HG02973 (cell line): ENCODE measurements around the gene NRXN3.

ENCODE experiments used
- ATAC-seq: cut with Tn5 transposase; IDR thresholded peaks from one replicate; pipeline ENCODE4 v1.9.1; 2021; ENCODE audit warnings: moderate library complexity; ENCODE audit not compliant: unreplicated experiment

The NRXN3 gene

DNA sequence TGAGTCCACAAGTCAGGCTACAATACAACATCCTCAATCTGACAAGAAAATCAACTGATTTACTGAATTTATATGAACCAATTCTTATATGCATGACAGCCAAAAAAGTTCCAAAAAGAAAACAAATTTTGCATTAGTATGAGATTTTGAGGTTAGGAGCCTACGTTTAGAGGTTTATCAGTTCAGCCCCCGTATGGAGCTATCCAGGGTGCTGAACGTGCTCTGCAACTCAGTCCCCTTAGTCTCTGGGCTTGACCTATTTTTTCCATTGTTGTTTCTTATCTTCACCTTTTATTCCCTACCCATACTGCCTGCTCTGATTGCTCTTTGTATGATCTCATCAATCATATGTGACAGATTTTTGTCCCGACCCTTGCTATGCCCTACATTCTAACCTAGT, 693.0 kb downstream of the NRXN3 start:
- ATAC-seq: no peak

DNA sequence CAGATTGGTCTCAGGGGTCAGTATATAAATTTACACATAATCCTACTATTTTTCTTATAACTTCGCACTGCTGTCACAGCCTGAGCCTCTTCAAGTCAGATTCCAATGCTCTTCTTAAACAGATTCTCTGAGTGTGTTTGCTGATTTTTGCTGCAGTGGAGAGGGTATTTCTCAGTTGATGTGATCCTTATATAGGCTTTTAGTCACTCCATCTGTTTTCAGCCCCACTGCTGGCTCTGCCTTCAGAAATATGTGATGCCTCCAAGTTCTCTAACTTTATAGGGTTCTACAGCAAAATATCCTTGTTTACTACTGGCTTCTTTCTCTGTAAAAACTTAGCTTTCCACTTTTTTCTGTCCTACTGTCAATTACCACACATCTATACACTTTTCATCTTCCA, 702.7 kb downstream of the NRXN3 start:
- ATAC-seq: no peak

DNA sequence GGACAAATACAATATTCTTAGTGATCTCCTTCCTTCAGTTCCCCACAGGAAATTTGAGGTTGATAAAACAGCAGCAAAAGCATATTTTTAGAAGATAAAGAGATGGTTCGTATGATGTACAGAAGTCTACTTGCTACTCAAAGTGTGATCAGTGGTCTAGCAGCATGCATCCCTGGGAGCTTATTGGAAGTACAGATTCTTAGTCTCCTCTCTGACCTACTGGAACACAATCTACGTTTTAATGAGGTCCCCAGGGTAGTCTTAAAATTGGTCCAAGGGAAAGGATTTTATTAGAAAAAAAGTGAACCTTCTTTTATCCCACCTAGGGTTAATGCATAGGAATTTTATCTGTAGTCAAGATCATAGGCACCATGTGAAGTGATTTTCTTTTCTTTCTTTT, 703.4 kb downstream of the NRXN3 start:
- ATAC-seq: no peak

DNA sequence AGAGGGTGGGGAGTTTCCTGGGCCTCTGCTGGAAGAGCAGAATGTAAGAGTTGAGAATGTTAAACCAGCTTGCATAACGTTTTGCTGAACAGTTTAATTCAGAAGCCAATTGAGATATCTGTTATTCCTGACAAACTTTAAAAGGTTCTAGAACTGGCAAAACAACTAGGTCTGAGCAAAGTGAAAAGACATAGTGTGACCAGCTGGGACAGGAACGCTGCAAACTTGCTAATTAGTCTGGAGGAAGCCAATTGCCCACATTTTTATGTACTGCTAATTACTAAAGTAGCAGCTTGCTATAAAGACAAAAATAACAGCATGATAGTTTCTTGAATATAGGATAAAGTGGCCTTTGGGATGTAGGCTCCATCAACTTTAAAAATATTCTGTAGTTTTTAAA, 704.9 kb downstream of the NRXN3 start:
- no peak for ATAC-seq

DNA sequence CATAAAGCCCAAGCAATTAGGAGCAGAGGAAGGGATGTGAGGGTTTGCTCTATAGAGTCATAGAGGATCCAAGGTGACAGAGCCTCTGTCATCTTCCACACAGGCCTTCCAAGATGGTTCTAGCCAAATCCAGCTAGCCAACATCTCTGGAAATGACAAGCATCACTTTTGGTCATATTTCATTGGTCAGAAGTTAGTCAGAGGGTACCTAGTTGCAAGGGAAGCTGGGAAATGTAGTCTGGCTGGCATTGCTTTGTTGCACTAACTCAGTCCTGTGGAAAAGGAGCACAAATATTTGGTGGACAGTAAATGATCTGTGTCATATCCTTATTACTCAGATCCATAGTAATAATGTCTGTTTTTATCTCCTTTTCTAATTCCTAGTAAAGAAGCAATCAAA, 715.7 kb downstream of the NRXN3 start:
- ATAC-seq: no peak

DNA sequence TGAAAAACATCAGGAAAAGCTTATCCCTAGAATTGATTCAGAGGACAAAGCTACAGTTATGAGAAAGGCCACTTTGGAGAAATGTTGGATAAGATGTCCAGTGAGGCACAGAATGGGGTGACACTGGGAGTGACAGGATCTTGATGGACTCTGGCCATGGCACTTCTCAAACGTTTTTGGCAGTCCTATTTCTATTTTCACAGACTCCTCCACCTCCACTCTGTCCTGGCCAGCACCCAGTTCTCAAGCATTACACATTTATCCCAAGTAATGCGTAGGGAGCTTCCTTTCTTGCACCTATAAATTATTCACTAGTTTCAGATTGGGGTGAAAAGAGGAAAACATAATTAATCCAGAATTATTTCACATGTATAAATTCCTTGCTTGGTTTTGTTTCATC, 727.3 kb downstream of the NRXN3 start:
- ATAC-seq: no peak

DNA sequence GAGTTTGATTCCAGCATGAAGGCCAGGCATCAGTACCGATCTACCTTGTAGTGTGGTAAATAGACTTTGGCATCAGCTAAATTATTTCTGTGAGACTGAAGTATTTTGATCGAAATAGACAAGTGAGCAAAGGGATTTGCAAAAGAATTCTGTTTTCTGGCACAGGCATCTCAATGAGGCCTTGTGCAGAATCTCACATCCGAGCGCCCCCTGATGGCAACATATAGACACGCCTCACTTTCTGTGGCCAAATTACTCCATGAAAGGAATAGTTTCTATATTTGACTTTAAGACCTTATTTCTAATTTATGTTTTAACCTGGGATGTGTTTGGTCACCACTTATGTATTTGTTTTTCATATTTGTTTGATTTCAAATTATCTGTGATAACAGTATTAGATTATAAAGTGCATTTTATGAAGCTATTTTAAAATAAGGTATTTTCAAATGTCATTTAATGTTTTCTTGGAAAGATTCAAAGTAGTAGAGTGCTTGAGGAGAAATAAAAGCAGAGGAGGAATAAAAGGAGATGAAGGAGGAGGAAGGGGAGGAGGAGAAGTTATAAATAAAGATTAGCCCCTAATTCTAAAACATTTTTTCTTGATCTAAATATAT, 731.9 kb downstream of the NRXN3 start:
- ATAC-seq: no peak

DNA sequence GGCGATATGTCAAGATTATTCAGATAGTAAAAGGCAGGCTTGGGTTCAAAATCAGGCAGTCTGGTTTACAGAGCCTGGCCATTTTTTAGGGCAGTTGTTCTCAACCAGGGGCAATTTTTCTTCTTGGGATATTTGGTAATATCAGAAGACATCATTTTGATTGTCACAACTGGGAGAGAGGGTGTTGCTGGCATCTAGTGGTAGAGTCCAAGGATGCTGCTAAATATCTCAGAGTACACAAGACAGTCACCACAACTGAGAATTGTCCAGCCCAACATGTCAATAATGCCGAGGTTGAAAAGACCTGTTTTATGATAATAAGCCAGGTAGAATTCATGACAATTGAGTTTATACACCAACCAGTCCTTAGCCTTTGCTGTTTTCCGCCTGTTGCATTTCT, 733.9 kb downstream of the NRXN3 start:
- ATAC-seq: no peak

DNA sequence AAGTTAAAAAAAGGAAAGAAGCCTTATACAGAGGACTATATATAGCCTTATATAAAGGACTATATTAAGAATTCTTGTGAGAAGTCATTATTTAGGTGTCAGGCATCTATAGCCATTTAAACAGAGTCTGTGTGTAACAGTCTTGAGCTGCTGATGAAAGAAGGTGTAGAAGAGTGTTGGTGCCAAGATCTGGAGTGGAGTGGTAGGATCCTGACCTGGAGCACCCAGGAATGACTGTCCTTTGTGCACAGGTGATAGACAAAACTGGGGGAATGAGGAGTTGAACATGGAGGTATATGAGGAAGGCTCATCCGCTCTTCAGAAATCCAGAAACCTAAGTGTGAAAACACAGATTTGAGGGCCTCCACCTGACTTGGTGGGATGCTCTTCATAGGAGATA, 747.3 kb downstream of the NRXN3 start:
- no peak for ATAC-seq

DNA sequence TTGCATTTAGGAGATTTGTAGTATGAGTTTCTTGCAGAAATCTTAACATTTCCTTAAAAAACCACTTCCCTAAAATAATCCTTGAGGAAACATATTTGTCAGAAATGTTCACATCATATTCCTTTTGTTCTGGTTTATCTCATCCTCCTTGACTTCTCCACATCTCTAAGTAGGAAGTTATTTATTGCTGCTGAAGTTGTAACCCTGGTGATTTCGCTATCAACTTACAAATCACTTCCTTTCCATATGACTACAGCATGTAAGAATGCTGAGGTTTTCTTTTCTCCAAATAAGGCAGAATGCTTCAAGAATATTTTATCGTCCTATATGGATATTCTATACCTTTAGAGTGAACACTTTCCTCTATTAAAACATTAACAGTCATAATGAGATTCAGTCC, 751.7 kb downstream of the NRXN3 start:
- ATAC-seq: no peak

DNA sequence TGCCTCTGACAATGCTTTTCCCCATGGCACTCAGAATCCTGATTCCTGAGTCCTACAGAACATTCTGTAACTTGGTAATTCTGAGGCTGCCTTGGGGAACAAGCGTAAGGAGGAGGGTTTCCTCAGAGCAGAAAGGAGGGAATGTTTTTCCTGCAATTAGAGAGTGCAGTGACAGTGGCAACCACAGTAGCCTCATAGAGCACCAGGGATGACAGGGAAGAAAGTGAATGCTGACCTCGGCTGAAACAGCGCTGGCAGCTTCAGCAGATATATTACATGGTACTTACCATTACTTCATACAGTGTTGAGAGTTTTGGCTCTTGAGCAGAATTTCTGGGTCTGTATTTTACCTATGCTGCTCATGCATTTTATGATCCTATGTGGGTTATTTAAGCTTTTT, 757.1 kb downstream of the NRXN3 start:
- no peak for ATAC-seq

DNA sequence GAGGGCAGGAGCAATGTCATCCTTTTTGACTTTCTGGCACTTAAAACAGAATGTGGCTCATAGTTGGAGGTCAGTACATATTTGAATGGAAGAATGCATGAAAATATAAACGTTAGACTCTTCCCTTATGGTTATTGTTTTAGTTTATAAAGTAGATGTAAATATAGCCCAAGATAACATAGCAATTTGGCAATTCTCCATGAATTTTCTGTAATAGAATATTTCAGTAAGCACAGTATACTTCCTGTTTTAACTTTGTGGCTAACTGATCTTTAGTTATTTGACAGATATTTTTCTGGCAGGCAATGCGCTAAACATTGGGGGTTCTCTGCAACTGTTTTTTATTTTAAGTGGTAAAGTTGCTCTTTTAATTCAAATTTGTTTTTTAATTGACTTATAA, 763.0 kb downstream of the NRXN3 start:
- ATAC-seq: no peak

DNA sequence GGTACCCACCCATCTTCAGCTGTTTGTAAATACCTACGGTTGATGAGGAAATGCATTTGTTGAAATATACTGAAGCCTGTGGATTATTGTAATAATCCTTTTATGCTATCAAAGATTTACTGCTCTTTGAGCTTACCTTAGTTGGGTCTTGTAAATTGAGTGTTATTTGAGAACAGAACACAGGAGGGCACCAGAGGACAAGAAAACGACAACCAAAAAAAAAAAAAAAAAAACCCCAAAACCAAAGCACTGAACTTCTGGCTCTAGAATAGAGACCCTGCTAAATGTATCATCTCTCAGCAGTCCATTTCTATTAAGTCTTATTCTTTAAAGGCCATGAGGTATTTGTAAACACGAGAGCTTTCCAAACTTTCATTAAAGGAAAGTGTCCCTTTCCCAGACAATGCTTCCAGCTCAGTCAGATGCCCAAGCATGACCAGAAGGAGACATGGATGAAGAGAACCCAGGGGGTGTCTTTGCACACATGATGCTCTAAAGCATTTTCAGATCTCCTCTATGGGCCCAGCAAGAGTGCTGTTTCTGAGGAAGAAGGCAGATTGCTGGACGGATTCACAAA, 763.9 kb downstream of the NRXN3 start:
- ATAC-seq: no peak

DNA sequence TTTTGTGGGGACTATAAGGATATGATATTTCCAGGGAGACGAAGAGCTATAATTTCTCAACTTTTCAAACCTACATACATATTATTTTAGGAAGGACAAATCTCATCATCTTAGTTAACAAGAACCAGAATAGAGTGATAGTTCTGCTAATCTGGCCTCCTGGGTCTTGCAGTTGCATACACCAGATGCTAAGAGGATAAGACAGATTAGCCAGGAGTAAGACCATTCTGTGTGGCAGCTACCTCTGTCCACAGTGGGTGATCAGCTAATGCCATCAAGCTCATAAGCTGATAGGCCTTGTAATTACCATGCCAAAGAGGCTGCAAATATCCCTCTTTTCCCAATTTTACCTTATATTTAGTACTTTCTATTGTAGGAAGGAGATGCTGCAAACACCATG, 776.8 kb downstream of the NRXN3 start:
- ATAC-seq: no peak

DNA sequence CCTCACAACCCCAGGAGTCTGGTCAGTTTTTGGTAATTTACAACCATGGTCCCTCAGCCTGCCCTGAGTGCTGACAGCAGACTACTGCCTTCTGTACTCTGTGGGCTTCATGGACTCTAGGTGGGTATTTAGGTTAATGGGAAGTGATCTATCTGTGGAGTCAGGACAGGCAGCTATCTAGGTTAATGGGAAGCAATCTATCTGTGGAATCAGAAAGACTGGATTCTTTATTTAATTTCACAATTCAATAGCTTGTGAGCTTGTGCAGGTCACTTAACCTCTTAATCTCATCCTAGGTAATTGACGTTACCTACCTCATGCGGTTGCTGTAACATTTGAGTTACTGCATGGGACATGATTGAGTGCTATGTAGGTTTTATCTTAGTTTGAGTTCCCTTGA, 777.5 kb downstream of the NRXN3 start:
- no peak for ATAC-seq

DNA sequence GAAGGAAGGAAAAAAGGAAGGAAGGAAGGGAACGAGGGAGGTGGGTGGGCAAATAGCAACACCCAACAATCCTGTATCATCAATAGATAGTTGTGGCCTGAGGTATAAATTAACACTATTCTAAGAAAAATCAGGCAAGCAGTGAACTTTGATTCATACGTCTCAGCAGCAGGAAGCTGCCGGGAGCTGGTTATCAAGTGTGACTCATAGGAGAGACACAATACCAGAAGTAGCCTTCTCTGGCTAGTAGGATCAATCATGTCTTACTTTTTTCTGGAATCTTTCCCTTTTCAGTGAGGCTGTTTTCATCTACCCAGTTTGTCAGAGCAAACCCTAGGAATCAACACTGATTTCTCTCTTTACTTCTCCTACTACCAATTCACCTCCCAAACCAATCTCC, 780.5 kb downstream of the NRXN3 start:
- no peak for ATAC-seq

DNA sequence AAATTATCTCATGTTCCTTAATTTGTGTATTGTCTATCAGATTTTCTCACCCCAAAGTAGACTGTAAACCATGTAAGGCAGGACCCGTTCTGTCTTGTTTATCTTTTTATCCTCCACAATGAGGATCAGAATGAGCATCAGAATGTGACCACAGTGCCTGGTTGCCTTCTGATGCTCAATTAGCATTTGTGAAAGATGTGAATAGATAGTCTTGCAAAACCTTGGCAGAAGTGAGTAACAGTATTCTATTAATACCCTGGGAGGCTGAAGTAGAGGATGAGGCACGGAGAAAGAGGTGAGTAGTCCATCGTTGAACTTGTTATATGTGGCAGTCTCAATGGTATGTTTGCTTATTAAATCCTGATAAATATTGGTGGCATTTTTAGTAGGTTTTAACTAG, 781.4 kb downstream of the NRXN3 start:
- ATAC-seq: no peak

DNA sequence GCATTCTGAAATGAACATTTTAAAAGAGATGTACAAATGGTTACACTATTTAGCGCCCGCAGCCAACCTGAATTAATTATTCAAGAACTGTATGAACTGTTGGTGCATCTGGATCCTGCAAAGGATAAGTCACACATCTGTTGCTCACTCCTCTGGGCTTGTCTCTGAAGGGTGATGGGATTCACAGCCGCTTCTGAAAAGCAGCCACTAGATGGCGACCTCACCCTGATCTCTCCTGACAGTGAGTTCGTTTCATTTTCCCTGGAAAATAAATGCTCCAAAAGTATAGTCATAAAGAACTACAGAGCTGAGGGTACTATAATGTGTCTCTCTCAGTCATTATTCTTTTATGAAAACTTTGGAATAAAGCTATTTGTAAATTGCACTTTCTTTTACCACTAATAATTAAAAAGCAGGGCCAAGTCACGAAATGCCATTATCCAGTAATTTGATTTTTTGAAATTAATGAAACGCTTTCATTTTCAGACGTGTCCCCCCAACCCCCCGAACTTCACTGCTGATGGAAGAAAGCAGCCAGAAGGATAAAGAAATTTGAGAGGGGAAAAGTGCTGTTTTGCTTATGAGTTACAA, 789.6 kb downstream of the NRXN3 start:
- peak; percentile 78 for ATAC-seq

DNA sequence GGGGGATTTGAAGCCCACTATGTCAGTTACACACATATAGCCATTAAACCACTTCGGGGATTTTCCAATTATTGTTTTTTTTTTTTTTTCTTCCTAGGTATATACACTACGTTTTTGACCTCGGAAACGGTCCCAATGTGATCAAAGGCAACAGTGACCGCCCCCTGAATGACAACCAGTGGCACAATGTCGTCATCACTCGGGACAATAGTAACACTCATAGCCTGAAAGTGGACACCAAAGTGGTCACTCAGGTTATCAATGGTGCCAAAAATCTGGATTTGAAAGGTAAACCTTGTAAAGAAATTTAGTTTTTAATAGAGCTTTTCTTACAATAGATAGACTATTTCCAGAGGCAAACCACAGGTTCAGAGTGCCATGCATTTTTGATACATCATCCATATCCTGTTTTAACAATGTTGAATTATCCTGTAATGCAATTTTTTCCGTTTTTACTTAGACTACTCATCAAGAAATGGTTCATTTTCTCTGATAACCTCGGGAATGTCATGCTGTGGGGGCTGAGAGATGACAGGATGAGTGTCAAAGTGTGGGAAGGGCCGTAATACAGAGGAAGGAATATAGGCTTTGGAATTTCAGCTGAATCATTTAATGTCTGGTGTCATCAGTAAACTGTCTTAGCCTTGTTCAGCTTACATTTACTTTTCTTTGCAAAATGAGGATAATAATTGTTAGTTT, 797.1 kb downstream of the NRXN3 start:
- ATAC-seq: no peak

DNA sequence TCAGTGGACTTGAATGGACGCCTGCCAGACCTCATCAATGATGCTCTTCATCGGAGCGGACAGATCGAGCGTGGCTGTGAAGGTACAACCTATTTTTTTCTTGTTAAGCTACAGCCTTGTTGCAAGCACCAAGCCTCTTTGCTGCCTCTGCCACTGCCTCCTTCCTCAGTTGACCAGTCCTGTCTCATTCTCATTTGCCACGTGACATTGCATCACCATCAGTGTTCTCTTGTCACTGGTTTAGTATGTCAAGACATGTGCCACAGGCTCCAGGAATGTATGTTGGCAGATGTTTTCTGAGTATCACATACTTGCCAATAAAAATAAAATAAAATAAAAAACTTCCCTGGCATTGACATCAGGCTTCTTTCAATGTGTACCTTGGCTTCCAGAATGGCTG, 798.1 kb downstream of the NRXN3 start:
- no peak for ATAC-seq

DNA sequence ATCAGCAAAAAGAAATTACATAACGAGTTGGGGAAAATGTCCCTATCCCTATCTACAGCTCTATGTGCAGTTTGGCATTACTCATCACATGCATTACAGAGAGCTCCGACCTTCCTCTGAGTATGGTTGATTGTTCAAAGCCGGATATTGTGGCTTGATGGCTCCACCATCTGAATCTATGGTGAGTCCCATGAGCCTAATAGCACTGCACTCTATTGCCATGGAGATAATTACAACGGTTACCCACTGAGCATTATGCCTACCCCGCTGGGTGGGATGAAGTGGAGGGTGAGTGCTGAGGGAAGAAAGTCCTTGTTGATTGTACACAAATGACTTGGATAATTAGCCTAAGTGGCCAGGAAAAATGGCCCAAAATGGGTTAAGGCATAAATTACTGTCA, 800.5 kb downstream of the NRXN3 start:
- ATAC-seq: no peak

DNA sequence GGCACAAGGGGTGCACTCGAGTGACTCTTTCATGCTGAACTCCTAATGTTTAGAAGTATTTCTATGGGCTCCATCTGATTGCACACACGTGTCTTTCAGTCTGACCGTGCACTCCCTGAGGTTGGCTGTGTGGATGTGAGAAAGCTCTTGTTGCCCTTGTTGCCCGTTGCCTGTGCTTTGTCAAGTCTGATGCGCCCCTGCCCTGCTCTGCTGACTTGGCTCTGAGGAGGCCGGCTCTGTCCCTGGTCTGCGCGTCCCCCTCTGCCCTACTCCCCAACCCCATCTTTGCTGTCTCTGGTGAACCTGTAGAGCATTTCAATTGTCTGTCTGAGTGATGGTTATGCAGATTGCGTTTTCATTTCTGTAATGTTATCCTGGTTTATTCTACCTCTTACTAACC, 802.3 kb downstream of the NRXN3 start:
- no peak for ATAC-seq
